ENCODE data around the gene CEACAM19.

The CEACAM19 gene

GRCh38 chr19:44723299-44723951 lies 52.1 kb downstream of the CEACAM19 start:
- no peak for DNase-seq (ENCODE audit: low spot score)

GRCh38 chr19:44723952-44724319 lies 52.7 kb downstream of the CEACAM19 start:
- DNase-seq (ENCODE audit: low spot score) = peak; percentile 87

GRCh38 chr19:44725251-44725650 lies 54.0 kb downstream of the CEACAM19 start:
- no peak for DNase-seq (ENCODE audit: low spot score)

- DNase-seq (ENCODE audit: low spot score) = no peak
Observed at GRCh38 chr19:44725684-44726083, 54.4 kb downstream of the CEACAM19 start.

- DNase-seq (ENCODE audit: low spot score) = no peak
Observed at GRCh38 chr19:44726465-44726864, 55.2 kb downstream of the CEACAM19 start.

- no peak for DNase-seq (ENCODE audit: low spot score)
Observed at GRCh38 chr19:44728178-44728577, 56.9 kb downstream of the CEACAM19 start.

GRCh38 chr19:44729516-44730033 lies 58.3 kb downstream of the CEACAM19 start:
- no peak for DNase-seq (ENCODE audit: low spot score)

- no peak for DNase-seq (ENCODE audit: low spot score)
Observed at GRCh38 chr19:44731081-44731480, 59.8 kb downstream of the CEACAM19 start.

GRCh38 chr19:44731622-44732021 lies 60.3 kb downstream of the CEACAM19 start:
- no peak for DNase-seq (ENCODE audit: low spot score)

GRCh38 chr19:44732235-44733014 lies 61.1 kb downstream of the CEACAM19 start:
- no peak for DNase-seq (ENCODE audit: low spot score)

Measured in hepatic stellate cell (primary cell).